ENCODE data around the gene LIN7C. TPM values are rescaled to one million over a fixed set of nuclear protein-coding genes. Genes with fewer than 3 reads are reported as not detected.
A peak's percentile ranks its signal among the peaks of the same experiment; 100 is the strongest.

LIN7C gene
- total and polyA plus RNA-seq, 9 of the 15 experiments (the other 6 are each of a cell fraction or from before 2014, with no cell fraction given) = 10.8 to 52.7 (median 21.5) TPM

- TF ChIP-seq, protein P1, sequence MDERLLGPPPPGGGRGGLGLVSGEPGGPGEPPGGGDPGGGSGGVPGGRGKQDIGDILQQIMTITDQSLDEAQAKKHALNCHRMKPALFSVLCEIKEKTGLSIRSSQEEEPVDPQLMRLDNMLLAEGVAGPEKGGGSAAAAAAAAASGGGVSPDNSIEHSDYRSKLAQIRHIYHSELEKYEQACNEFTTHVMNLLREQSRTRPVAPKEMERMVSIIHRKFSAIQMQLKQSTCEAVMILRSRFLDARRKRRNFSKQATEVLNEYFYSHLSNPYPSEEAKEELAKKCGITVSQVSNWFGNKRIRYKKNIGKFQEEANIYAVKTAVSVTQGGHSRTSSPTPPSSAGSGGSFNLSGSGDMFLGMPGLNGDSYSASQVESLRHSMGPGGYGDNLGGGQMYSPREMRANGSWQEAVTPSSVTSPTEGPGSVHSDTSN (CRISPR knock-in tag; IDR thresholded peaks at IDR 0.05; ENCODE audit: low read depth) = peak; percentile 54; the same call in 1 of the 2 replicates
- TF ChIP-seq, protein P1 (tag; conservative IDR thresholded peaks at IDR 0.05; ENCODE audit: low read depth) = peak; percentile 67; the same call in 1 of the 2 replicates
- TF ChIP-seq LEF1 (IDR thresholded peaks at IDR 0.05) = no peak
- peak; percentile 63 for TF ChIP-seq CXXC5 (CRISPR knock-in tag; IDR thresholded peaks at IDR 0.05)
- TF ChIP-seq TBL1XR1 (IDR thresholded peaks at IDR 0.05; ENCODE audit: low read length in 2 of 2) = no peak
- no peak for TF ChIP-seq TEAD2 (tag; IDR thresholded peaks at IDR 0.05)
- no peak for TF ChIP-seq RUNX1 (IDR thresholded peaks at IDR 0.05; ENCODE audit: low read depth)
- TF ChIP-seq SMARCC2 (IDR thresholded peaks at IDR 0.05; ENCODE audit: low read depth) = no peak
- no peak for TF ChIP-seq MAFF (IDR thresholded peaks at IDR 0.05; ENCODE audit: low read length)
- TF ChIP-seq KLF10 (CRISPR knock-in tag; IDR thresholded peaks at IDR 0.05) = no peak
- TF ChIP-seq, protein P2, sequence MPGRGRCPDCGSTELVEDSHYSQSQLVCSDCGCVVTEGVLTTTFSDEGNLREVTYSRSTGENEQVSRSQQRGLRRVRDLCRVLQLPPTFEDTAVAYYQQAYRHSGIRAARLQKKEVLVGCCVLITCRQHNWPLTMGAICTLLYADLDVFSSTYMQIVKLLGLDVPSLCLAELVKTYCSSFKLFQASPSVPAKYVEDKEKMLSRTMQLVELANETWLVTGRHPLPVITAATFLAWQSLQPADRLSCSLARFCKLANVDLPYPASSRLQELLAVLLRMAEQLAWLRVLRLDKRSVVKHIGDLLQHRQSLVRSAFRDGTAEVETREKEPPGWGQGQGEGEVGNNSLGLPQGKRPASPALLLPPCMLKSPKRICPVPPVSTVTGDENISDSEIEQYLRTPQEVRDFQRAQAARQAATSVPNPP (IDR thresholded peaks at IDR 0.05; ENCODE audit: borderline replicate concordance, insufficient read depth, insufficient read length) = no peak
- no peak for TF ChIP-seq JUND (IDR thresholded peaks at IDR 0.05; ENCODE audit: borderline replicate concordance, low read depth, low read length)
- TF ChIP-seq JUND (tag; IDR thresholded peaks at IDR 0.05; ENCODE audit: borderline replicate concordance, low read depth, low read length) = no peak
- no peak for TF ChIP-seq ZNF239 (CRISPR knock-in tag; IDR thresholded peaks at IDR 0.05)
- TF ChIP-seq, protein P3, sequence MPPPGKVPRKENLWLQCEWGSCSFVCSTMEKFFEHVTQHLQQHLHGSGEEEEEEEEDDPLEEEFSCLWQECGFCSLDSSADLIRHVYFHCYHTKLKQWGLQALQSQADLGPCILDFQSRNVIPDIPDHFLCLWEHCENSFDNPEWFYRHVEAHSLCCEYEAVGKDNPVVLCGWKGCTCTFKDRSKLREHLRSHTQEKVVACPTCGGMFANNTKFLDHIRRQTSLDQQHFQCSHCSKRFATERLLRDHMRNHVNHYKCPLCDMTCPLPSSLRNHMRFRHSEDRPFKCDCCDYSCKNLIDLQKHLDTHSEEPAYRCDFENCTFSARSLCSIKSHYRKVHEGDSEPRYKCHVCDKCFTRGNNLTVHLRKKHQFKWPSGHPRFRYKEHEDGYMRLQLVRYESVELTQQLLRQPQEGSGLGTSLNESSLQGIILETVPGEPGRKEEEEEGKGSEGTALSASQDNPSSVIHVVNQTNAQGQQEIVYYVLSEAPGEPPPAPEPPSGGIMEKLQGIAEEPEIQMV (tag; conservative IDR thresholded peaks at IDR 0.05; ENCODE audit: low read depth) = no peak
- TF ChIP-seq ZNF143 (CRISPR knock-in tag; IDR thresholded peaks at IDR 0.05) = no peak
- TF ChIP-seq SRSF1 (IDR thresholded peaks at IDR 0.05; ENCODE audit: low read depth, low read length) = no peak
- TF ChIP-seq PRDM10 (IDR thresholded peaks at IDR 0.05; ENCODE audit: partially characterized antibody) = no peak
- TF ChIP-seq BHLHE40 (IDR thresholded peaks at IDR 0.05; ENCODE audit: low read length) = no peak
- no peak for TF ChIP-seq CREBBP (IDR thresholded peaks at IDR 0.05; ENCODE audit: low read depth, low read length)
- TF ChIP-seq NCOA6 (IDR thresholded peaks at IDR 0.05) = no peak
Measured at GRCh38 chr11:27472398-27473016, 34.1 kb downstream of the LIN7C start, which contains the start of gene LGR4 (continued).
